PC-9 (cell line): ENCODE results near the gene FOXN4. TPM values are rescaled to one million over a fixed set of nuclear protein-coding genes. Genes with fewer than 3 reads are reported as not detected.

Experiments
- BruUV-seq: library from RNA; stranded (reverse); fragments of 400-500 nt; replicated peaks from 2 replicates; lab custom pipeline; 2021; lab: Mats Ljungman, UMichigan
- CTCF ChIA-PET: fragments of 300-600 bp; sonication (Branson Sonifier 250); formaldehyde crosslinking; loops from one replicate; lab custom pipeline; 2022; ENCODE audit warnings: antibody characterized with exemption; lab: Charles Lee
- POLR2A ChIA-PET: fragments of 300-600 bp; sonication (Branson Sonifier 250); formaldehyde crosslinking; loops from one replicate; lab custom pipeline; 2022; ENCODE audit warnings: antibody characterized with exemption; ENCODE audit not compliant: unreplicated experiment; lab: Charles Lee
- DNase-seq, 2 experiments: peaks; one replicate each; pipeline versions ENCODE4 v3.0.0 to v3.0.0-alpha.2; 2015 to 2022; ENCODE audit warnings: mixed read lengths in 1 of 2
- H2AFZ ChIP-seq: fragments of 200-600 bp; sonication (generic); 2 replicates; pipeline ENCODE4 v1.8.1; 2017; ENCODE audit warnings: antibody characterized with exemption
- H3F3A ChIP-seq: fragments of 200-600 bp; sonication (generic); 2 replicates; pipeline ENCODE4 v1.8.1; 2017; ENCODE audit warnings: antibody characterized with exemption, mild to moderate bottlenecking, low read depth; ENCODE audit not compliant: insufficient read depth
- H3K27ac ChIP-seq: fragments of 200-600 bp; sonication (generic); 2 replicates; pipeline ENCODE4 v1.6.1; 2016; ENCODE audit warnings: mixed run types
- H3K27me3 ChIP-seq: fragments of 200-600 bp; sonication (generic); 2 replicates; pipeline ENCODE4 v1.6.1; 2016; ENCODE audit warnings: low read depth, mixed run types; ENCODE audit not compliant: insufficient read depth
- H3K36me3 ChIP-seq: fragments of 200-600 bp; sonication (generic); 2 replicates; pipeline ENCODE4 v1.6.1; 2016; ENCODE audit warnings: low read depth, mixed run types
- H3K4me1 ChIP-seq: fragments of 200-600 bp; sonication (generic); replicated peaks from 2 replicates; pipeline ENCODE4 v1.6.1; 2016; ENCODE audit warnings: mixed run types; ENCODE audit not compliant: insufficient read depth
- H3K4me2 ChIP-seq: fragments of 200-600 bp; sonication (generic); 2 replicates; pipeline ENCODE4 v1.6.1; 2017; ENCODE audit warnings: mixed run types
- H3K4me3 ChIP-seq: fragments of 200-600 bp; sonication (generic); 2 replicates; pipeline ENCODE4 v1.6.1; 2016; ENCODE audit warnings: mixed run types
- H3K79me2 ChIP-seq: fragments of 200-600 bp; sonication (generic); 2 replicates; pipeline ENCODE4 v1.6.1; 2017; ENCODE audit warnings: low read depth, mixed run types
- H3K9me2 ChIP-seq: fragments of 200-600 bp; sonication (generic); 2 replicates; pipeline ENCODE4 v1.8.1; 2017; ENCODE audit warnings: mild to moderate bottlenecking; ENCODE audit not compliant: insufficient read depth
- H3K9me3 ChIP-seq: fragments of 200-600 bp; sonication (generic); 2 replicates; pipeline ENCODE4 v1.8.1; 2016; ENCODE audit warnings: low read depth; ENCODE audit not compliant: insufficient read depth
- H4K20me1 ChIP-seq: fragments of 200-600 bp; sonication (generic); 2 replicates; pipeline ENCODE4 v1.8.1; 2017; ENCODE audit not compliant: insufficient read depth
- EZH2 ChIP-seq: fragments of 200-600 bp; sonication (generic); IDR thresholded peaks from 2 replicates; pipeline ENCODE4 v1.8.0; 2017; ENCODE audit warnings: antibody characterized with exemption, low read depth
- intact Hi-C: fragments of 100-400 bp; cut with micrococcal nuclease; formaldehyde crosslinking; loops from one replicate; pipeline ENCODE4 v1.10.0; 2022; ENCODE audit not compliant: unreplicated experiment
- total RNA-seq: library from RNA; stranded (reverse); gene quantifications from 2 replicates; pipeline ENCODE4 v1.2.3, GENCODE V29; 2021
- TF ChIP-seq, protein P1 (sequence below): fragments of 200-600 bp; sonication (generic); conservative IDR thresholded peaks from 2 replicates; pipeline ENCODE4 v1.6.1; 2017; ENCODE audit warnings: mixed run types, antibody characterized with exemption, mild to moderate bottlenecking, moderate library complexity

The FOXN4 gene
- total RNA-seq, 1 experiment from 2014 or later = not detected

DNA sequence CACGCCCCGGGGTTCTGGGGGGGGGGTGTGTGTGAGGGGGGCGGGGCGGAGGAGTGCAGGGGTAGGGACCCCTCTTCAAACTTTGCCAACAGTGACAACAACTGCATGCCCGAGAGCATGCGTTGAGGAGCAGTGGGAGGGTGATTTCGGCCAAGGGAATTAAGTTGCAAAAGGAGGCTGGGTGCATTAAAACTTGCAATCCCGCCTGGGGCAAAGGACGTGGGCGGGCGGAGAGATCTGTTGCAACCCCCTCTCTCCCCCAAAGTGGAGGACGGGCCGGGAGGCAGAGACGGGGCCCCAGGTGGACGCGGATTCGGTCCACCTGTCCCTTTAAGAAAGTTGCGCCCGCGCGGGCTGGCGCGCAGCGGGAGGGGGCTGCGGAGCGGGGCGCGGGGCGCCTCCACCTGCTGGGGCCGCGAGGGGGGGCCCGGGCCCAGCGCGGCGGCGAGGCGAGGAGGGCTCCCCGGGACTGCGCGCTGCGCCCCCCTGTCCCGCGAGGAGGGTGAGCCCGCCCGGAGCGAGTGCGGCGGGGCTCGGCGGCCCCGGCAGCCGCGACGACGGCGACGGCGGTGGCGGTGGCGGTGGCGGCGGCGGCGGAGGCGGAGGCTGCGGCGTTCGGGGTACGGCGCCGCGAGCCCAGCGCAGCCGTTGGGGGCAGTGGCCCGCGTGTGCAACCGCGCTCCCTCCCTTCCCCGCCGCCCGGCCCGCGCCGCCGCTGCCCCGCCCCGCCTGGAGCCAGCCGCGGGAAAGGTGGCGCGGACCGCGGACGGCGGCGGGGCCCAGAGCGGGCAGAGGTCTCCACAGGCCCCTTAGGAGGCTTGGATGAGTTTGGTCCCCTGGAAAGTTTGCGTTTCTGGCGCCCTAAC is 530 bp upstream of the FOXN4 start:
- intact Hi-C loops = no loop called here
- TF ChIP-seq, protein P1, sequence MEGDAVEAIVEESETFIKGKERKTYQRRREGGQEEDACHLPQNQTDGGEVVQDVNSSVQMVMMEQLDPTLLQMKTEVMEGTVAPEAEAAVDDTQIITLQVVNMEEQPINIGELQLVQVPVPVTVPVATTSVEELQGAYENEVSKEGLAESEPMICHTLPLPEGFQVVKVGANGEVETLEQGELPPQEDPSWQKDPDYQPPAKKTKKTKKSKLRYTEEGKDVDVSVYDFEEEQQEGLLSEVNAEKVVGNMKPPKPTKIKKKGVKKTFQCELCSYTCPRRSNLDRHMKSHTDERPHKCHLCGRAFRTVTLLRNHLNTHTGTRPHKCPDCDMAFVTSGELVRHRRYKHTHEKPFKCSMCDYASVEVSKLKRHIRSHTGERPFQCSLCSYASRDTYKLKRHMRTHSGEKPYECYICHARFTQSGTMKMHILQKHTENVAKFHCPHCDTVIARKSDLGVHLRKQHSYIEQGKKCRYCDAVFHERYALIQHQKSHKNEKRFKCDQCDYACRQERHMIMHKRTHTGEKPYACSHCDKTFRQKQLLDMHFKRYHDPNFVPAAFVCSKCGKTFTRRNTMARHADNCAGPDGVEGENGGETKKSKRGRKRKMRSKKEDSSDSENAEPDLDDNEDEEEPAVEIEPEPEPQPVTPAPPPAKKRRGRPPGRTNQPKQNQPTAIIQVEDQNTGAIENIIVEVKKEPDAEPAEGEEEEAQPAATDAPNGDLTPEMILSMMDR = no peak
- no peak for TF ChIP-seq EZH2
- no peak overlapping the region for H3K27ac ChIP-seq
- ChIA-PET POLR2A (no interaction called here), CTCF (interaction anchor here (0.6 kb wide), 2 partner anchors 193 to 444 kb away, joined by 3 to 6 read pairs; partner anchors contain the start of gene ACACB)
- H2AFZ ChIP-seq = no peak overlapping the region
- H3F3A ChIP-seq = peaks cover 21% of the 10 kb centered on the region
- peaks cover 25% of the 10 kb centered on the region for H3K4me1 ChIP-seq
- peak overlapping the region; percentile 69 for H3K4me2 ChIP-seq
- H3K9me3 ChIP-seq = no peaks in the 10 kb centered on the region
- DNase-seq = no peak
- H3K79me2 ChIP-seq = no peaks in the 10 kb centered on the region
- H3K27me3 ChIP-seq = peaks cover 32% of the 10 kb centered on the region
- H3K4me3 ChIP-seq = peak overlapping the region; percentile 44; the same call in 1 of the 2 replicates
- no peaks in the 10 kb centered on the region for H3K36me3 ChIP-seq
- no TSS peak for BruUV-seq
- H3K9me2 ChIP-seq = no peaks in the 10 kb centered on the region
- H4K20me1 ChIP-seq = no peaks in the 10 kb centered on the region; the same call in 1 of the 2 replicates

DNA sequence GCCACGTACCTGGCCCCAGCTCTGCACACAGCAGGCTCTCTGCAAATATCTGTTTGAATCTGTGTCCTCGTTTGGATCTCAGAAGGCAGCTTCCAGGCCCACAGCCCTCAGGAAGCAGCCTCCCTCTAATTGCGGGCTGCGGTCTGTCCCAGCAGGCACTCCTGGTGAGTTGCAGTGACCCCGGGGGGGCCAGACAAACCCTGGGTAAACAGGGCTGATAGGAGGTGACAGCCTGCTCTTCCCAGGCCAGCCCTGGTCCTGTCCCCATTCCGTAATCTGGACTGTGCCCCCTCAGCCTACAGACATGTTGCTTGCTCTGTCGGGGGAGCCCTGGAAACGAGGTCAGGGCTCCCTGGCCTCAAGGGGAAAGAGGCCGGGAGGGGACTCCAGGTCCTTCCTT is 2.0 kb downstream of the FOXN4 start:
- H4K20me1 ChIP-seq = no peaks in the 10 kb centered on the region; the same call in 1 of the 2 replicates
- DNase-seq = no peak
- H3K27ac ChIP-seq = no peak overlapping the region
- BruUV-seq = no TSS peak
- H3K9me3 ChIP-seq = no peaks in the 10 kb centered on the region
- H3K36me3 ChIP-seq = no peaks in the 10 kb centered on the region
- CTCF ChIA-PET = no interaction called here
- intact Hi-C loops = no loop called here
- POLR2A ChIA-PET = no interaction called here
- no peak for TF ChIP-seq EZH2
- TF ChIP-seq, protein P1 = no peak
- H3K9me2 ChIP-seq = no peaks in the 10 kb centered on the region
- H2AFZ ChIP-seq = no peak overlapping the region
- peaks cover 23% of the 10 kb centered on the region for H3F3A ChIP-seq
- H3K4me2 ChIP-seq = no peak overlapping the region
- H3K27me3 ChIP-seq = peaks cover 41% of the 10 kb centered on the region
- peaks cover 21% of the 10 kb centered on the region for H3K4me1 ChIP-seq
- H3K4me3 ChIP-seq = no peak overlapping the region
- no peaks in the 10 kb centered on the region for H3K79me2 ChIP-seq

DNA sequence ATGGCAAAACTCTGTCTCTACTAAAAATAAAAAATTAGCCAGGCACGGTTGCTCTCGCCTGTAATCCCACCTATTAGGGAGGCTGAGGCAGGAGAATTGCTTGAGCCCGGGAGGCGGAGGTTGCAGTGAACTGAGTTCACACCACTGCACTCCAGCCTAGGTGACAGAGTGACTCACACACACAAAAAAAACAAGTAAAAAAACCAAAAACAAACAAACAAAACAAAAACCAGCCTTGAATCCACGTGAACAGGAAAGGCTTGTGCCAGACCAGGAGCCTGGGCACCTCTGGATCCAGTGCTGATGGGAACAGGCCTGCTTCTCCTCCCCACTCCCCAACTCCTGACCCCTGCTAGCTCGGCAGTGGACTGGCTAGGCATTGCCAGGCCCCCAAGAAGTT is 3.5 kb downstream of the FOXN4 start:
- Histone ChIP-seq H3K27ac (no peak overlapping the region), H4K20me1 (no peaks in the 10 kb centered on the region; the same call in 1 of the 2 replicates), H2AFZ (no peak overlapping the region), H3K4me1 (peaks cover 8% of the 10 kb centered on the region), H3K36me3 (no peaks in the 10 kb centered on the region), H3K4me3 (no peak overlapping the region), H3K9me3 (no peaks in the 10 kb centered on the region), H3K79me2 (no peaks in the 10 kb centered on the region), H3F3A (peaks cover 15% of the 10 kb centered on the region), H3K4me2 (no peak overlapping the region), H3K9me2 (no peaks in the 10 kb centered on the region), H3K27me3 (peaks cover 32% of the 10 kb centered on the region)
- no peak for TF ChIP-seq EZH2
- TF ChIP-seq, protein P1 = no peak
- CTCF ChIA-PET = no interaction called here
- POLR2A ChIA-PET = no interaction called here
- DNase-seq = no peak
- intact Hi-C loops = no loop called here
- no TSS peak for BruUV-seq
